ENCODE data around the gene LIPC. TPM values are rescaled to one million over a fixed set of nuclear protein-coding genes. Genes with fewer than 3 reads are reported as not detected.

Gene LIPC
- total RNA-seq, 1 experiment from 2014 or later, result not detected

- DNase-seq (ENCODE audit: low read depth, low spot score), result no peak
- in situ Hi-C loops (cut with HindIII; ENCODE audit: low pct_unique_long_range_greater_than_20kb, low sequenced_read_pairs), result no loop called here
These were observed 96.5 kb downstream of the LIPC start for GRCh38 chr15:58528188-58528870.

- in situ Hi-C loops (cut with HindIII; ENCODE audit: low pct_unique_long_range_greater_than_20kb, low sequenced_read_pairs), result no loop called here
- no peak for DNase-seq (ENCODE audit: low read depth, low spot score)
These were observed 97.2 kb downstream of the LIPC start for GRCh38 chr15:58529041-58529440.

GRCh38 chr15:58530056-58530590, 98.3 kb downstream of the LIPC start:
- DNase-seq (ENCODE audit: low read depth, low spot score), result no peak
- in situ Hi-C loops (cut with HindIII; ENCODE audit: low pct_unique_long_range_greater_than_20kb, low sequenced_read_pairs), result no loop called here

- in situ Hi-C loops (cut with HindIII; ENCODE audit: low pct_unique_long_range_greater_than_20kb, low sequenced_read_pairs), result no loop called here
- no peak for DNase-seq (ENCODE audit: low read depth, low spot score)
These were observed 100.3 kb downstream of the LIPC start for GRCh38 chr15:58532126-58532525.

GRCh38 chr15:58534556-58534955, 102.8 kb downstream of the LIPC start:
- in situ Hi-C loops (cut with HindIII; ENCODE audit: low pct_unique_long_range_greater_than_20kb, low sequenced_read_pairs), result no loop called here
- DNase-seq (ENCODE audit: low read depth, low spot score), result no peak

- in situ Hi-C loops (cut with HindIII; ENCODE audit: low pct_unique_long_range_greater_than_20kb, low sequenced_read_pairs), result no loop called here
- DNase-seq (ENCODE audit: low read depth, low spot score), result no peak
These were observed 103.5 kb downstream of the LIPC start for GRCh38 chr15:58535337-58535736.

- in situ Hi-C loops (cut with HindIII; ENCODE audit: low pct_unique_long_range_greater_than_20kb, low sequenced_read_pairs), result no loop called here
- DNase-seq (ENCODE audit: low read depth, low spot score), result no peak
These were observed 104.1 kb downstream of the LIPC start for GRCh38 chr15:58535894-58536293.

- in situ Hi-C loops (cut with HindIII; ENCODE audit: low pct_unique_long_range_greater_than_20kb, low sequenced_read_pairs), result no loop called here
- no peak for DNase-seq (ENCODE audit: low read depth, low spot score)
These were observed 104.6 kb downstream of the LIPC start for GRCh38 chr15:58536414-58536813.

GRCh38 chr15:58537033-58537432, 105.2 kb downstream of the LIPC start:
- in situ Hi-C loops (cut with HindIII; ENCODE audit: low pct_unique_long_range_greater_than_20kb, low sequenced_read_pairs), result no loop called here

GRCh38 chr15:58538225-58538727, 106.5 kb downstream of the LIPC start:
- DNase-seq (ENCODE audit: low read depth, low spot score), result no peak
- in situ Hi-C loops (cut with HindIII; ENCODE audit: low pct_unique_long_range_greater_than_20kb, low sequenced_read_pairs), result no loop called here

More at GRCh38 chr15:58537033-58537432, 105.2 kb downstream of the LIPC start:
- no peak for DNase-seq (ENCODE audit: low read depth, low spot score)

GRCh38 chr15:58538901-58539300, 107.1 kb downstream of the LIPC start:
- DNase-seq (ENCODE audit: low read depth, low spot score), result no peak
- in situ Hi-C loops (cut with HindIII; ENCODE audit: low pct_unique_long_range_greater_than_20kb, low sequenced_read_pairs), result no loop called here

GRCh38 chr15:58539548-58539947, 107.8 kb downstream of the LIPC start:
- in situ Hi-C loops (cut with HindIII; ENCODE audit: low pct_unique_long_range_greater_than_20kb, low sequenced_read_pairs), result no loop called here
- no peak for DNase-seq (ENCODE audit: low read depth, low spot score)

- in situ Hi-C loops (cut with HindIII; ENCODE audit: low pct_unique_long_range_greater_than_20kb, low sequenced_read_pairs), result no loop called here
- no peak for DNase-seq (ENCODE audit: low read depth, low spot score)
These were observed 109.8 kb downstream of the LIPC start for GRCh38 chr15:58541410-58542087.

- in situ Hi-C loops (cut with HindIII; ENCODE audit: low pct_unique_long_range_greater_than_20kb, low sequenced_read_pairs), result no loop called here
- no peak for DNase-seq (ENCODE audit: low read depth, low spot score)
These were observed 112.0 kb downstream of the LIPC start for GRCh38 chr15:58543664-58544335.

GRCh38 chr15:58544756-58545155, 113.0 kb downstream of the LIPC start:
- in situ Hi-C loops (cut with HindIII; ENCODE audit: low pct_unique_long_range_greater_than_20kb, low sequenced_read_pairs), result no loop called here
- no peak for DNase-seq (ENCODE audit: low read depth, low spot score)

- in situ Hi-C loops (cut with HindIII; ENCODE audit: low pct_unique_long_range_greater_than_20kb, low sequenced_read_pairs), result no loop called here
- no peak for DNase-seq (ENCODE audit: low read depth, low spot score)
These were observed 113.7 kb downstream of the LIPC start for GRCh38 chr15:58545307-58546065.

GRCh38 chr15:58546066-58546591, 114.3 kb downstream of the LIPC start:
- DNase-seq (ENCODE audit: low read depth, low spot score), result no peak
- in situ Hi-C loops (cut with HindIII; ENCODE audit: low pct_unique_long_range_greater_than_20kb, low sequenced_read_pairs), result no loop called here
